ENCODE results near the gene WBP1L.

Gene WBP1L

DNA sequence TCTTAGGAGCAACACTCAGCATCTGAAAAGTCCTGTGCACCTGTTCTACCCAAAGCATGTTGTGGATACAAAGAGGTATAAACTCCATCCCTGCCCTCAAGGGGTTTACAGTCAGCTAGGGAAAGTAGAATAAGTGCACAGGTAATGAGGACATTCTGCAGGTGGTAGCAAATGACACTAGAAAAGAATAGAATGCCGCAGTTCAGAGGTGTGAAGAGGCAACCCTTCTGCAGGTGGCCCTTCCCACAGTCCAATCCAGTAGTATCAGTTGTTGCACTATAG lies 36.7 kb downstream of the WBP1L start:
- in situ Hi-C loops (cut with HindIII; ENCODE audit: low pct_ligation_motif_present, low sequenced_read_pairs), result no loop called here
- TF ChIP-seq, protein P1, sequence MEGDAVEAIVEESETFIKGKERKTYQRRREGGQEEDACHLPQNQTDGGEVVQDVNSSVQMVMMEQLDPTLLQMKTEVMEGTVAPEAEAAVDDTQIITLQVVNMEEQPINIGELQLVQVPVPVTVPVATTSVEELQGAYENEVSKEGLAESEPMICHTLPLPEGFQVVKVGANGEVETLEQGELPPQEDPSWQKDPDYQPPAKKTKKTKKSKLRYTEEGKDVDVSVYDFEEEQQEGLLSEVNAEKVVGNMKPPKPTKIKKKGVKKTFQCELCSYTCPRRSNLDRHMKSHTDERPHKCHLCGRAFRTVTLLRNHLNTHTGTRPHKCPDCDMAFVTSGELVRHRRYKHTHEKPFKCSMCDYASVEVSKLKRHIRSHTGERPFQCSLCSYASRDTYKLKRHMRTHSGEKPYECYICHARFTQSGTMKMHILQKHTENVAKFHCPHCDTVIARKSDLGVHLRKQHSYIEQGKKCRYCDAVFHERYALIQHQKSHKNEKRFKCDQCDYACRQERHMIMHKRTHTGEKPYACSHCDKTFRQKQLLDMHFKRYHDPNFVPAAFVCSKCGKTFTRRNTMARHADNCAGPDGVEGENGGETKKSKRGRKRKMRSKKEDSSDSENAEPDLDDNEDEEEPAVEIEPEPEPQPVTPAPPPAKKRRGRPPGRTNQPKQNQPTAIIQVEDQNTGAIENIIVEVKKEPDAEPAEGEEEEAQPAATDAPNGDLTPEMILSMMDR (IDR thresholded peaks at IDR 0.05; ENCODE audit: low read depth, low read length, missing control alignments), result no peak
- DNase-seq, result no peak
- Histone ChIP-seq H3K27ac (no peak overlapping the region), H3K27me3 (replicated peaks) (no peaks in the 10 kb centered on the region), H3K36me3 (replicated peaks) (no peaks in the 10 kb centered on the region), H3K4me3 (ENCODE audit: low read depth, low read length) (no peak overlapping the region)

DNA sequence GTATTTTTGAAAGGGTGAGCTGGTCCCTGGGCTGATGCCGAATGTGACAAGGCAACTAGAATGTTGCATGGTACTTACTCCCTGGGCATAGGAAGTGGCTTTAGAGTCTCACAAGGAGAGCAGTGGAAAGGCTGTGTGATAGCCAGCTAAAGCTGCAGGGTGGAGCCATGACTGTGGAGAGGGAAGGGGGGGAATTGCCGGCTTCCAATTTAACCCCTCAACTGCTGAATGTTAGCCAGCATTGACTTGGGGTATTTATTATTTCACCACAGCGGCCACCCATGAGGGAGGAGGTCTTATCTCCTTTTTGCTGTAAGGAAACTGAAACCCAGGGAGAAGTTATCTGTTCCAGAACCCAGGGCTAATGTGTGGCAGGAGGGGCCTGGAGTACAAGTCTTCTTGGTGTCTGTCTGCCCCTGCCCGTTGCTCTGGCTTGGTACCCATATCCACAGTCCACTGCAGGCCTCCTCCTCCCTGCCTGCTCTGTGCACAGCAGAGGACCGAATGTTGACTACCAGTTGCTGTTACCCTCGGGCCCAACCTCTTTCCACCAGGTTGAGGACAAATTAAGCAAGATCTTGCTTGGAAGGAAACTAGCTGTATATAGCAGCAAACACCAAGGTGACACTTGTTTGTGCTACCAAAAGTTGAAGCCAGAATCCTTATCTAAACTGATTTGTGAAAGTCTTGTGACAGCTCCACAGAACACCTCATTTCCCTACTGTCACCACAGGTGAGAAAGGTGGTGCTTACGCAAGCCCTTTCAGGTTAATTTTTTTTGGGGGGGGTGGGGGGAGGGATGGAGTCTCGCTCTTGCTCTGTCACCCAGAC lies 37.6 kb downstream of the WBP1L start:
- Histone ChIP-seq H3K27ac (peak overlapping the region; percentile 36), H3K27me3 (replicated peaks) (no peaks in the 10 kb centered on the region), H3K4me3 (ENCODE audit: low read depth, low read length) (no peak overlapping the region), H3K36me3 (replicated peaks) (no peaks in the 10 kb centered on the region)
- no peak for DNase-seq
- TF ChIP-seq, protein P1 (IDR thresholded peaks at IDR 0.05; ENCODE audit: low read depth, low read length, missing control alignments), result no peak
- in situ Hi-C loops (cut with HindIII; ENCODE audit: low pct_ligation_motif_present, low sequenced_read_pairs), result no loop called here

DNA sequence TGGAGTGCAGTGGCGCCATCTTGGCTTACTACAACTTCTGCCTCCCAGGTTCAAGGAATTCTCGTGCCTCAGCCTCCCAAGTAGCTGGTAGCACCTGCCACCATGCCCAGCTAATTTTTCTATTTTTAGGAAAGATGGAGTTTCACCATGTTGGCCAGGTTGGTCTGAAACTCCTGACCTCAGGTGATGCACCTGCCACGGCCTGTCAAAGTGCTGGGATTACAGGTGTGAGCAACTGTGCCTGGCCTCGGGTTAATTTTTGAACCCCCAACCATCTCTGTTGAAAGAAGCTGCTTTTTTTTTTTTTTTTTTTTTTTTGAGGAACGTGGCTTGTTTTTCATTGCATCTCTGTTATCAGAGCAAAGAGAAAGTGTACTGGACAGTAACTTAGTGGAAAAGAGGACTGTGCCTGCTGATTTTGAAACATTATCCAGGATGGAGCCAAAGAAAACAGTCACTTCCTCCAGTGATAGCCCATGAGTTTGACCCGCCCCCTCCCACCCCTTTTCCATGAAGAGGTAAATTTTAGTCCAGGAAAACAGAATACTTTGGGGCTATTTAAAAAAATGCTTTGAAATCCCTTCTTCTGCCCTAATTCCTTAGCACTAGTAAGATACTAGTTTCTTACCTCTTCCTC lies 38.3 kb downstream of the WBP1L start:
- in situ Hi-C loops (cut with HindIII; ENCODE audit: low pct_ligation_motif_present, low sequenced_read_pairs), result no loop called here
- no peak for DNase-seq
- H3K27me3 ChIP-seq (replicated peaks), result no peaks in the 10 kb centered on the region
- TF ChIP-seq, protein P1 (IDR thresholded peaks at IDR 0.05; ENCODE audit: low read depth, low read length, missing control alignments), result no peak
- no peaks in the 10 kb centered on the region for H3K36me3 ChIP-seq (replicated peaks)
- peak overlapping the region; percentile 80 for H3K27ac ChIP-seq
- H3K4me3 ChIP-seq (ENCODE audit: low read depth, low read length), result no peak overlapping the region

DNA sequence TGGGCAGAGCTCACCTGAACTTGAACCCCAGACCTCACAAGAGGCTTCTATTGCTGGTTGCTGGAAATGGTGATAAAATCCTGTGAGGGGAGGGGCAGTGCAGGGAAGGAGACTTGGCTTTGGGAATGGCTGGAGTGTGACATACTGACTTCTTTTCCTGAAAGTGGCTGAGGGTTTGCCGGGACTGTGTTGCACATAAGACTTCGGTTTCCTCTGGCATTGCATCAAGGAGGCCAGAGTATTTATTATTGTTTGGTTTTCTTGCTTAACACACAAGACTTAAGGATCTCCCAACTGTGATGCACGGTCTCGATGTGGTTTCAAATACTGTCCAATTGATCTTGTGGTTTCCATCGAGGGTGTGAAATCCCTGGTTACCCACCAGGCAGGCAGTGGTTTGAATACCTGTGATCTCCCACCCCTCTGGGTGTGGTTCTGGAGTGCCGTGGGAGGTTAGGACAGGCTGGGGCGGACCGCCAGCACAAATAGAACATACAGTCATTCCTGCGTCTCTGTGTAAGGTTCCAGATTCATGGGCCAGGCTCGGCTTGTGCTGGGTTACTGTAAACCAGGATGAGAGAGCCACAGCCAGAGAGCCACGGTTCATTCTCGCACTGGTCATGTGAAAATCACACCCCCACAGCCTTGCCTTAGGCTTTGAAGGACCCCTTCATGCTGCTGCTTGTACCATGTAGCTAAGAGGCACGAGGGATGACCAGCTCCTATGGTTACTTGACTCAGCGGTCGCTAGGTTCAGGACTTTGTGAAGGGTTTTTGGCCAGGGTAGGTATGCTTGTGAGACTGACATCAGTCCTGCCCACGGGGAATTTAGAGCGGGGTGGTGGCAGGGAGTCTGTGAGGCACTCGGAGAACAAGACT lies 39.2 kb downstream of the WBP1L start:
- peak overlapping the region; percentile 80 for H3K27ac ChIP-seq
- DNase-seq, result peak; percentile 85
- H3K27me3 ChIP-seq (replicated peaks), result no peaks in the 10 kb centered on the region
- H3K4me3 ChIP-seq (ENCODE audit: low read depth, low read length), result peak overlapping the region; percentile 9
- TF ChIP-seq, protein P1 (IDR thresholded peaks at IDR 0.05; ENCODE audit: low read depth, low read length, missing control alignments), result no peak
- no peaks in the 10 kb centered on the region for H3K36me3 ChIP-seq (replicated peaks)
- in situ Hi-C loops (cut with HindIII; ENCODE audit: low pct_ligation_motif_present, low sequenced_read_pairs), result no loop called here

DNA sequence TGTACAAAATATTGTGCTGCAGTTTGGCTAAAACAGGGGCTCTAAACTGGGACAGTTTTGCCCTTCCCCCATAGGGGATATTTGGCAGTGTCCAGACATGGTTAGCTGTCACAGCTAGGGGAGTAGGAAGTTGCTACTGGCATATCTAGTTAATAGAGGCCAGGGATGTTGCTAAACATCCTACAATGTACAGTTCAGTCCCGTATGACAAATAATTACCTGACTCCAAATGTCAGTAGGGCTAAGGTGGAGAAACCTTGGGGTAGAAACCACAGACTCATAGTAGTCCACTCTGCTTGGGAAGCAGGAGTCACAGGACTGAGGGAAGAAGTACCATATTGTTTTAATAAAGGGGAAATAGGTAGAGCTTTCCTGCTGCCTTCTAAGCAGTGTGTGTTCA lies 39.8 kb downstream of the WBP1L start:
- TF ChIP-seq, protein P1 (IDR thresholded peaks at IDR 0.05; ENCODE audit: low read depth, low read length, missing control alignments), result peak; percentile 5
- Histone ChIP-seq H3K4me3 (ENCODE audit: low read depth, low read length) (no peak overlapping the region), H3K36me3 (replicated peaks) (no peaks in the 10 kb centered on the region), H3K27me3 (replicated peaks) (no peaks in the 10 kb centered on the region), H3K27ac (peak overlapping the region; percentile 80)
- in situ Hi-C loops (cut with HindIII; ENCODE audit: low pct_ligation_motif_present, low sequenced_read_pairs), result no loop called here
- DNase-seq, result no peak

Measured in brain microvascular endothelial cell (primary cell).